HG02798 (cell line): ENCODE measurements around the gene GATB.
A peak's percentile ranks its signal among the peaks of the same experiment; 100 is the strongest.

Source experiments
- ATAC-seq: cut with Tn5 transposase; IDR thresholded peaks from one replicate; pipeline ENCODE4 v1.9.1; 2021; ENCODE audit warnings: mild to moderate bottlenecking; ENCODE audit not compliant: unreplicated experiment, poor library complexity

Gene GATB

GRCh38 chr4:151760712-151761661 lies at the start of gene GATB:
TSS of gene GATB (minus strand) at chr4:151761007. CDS start at chr4:151760982, 25 bp downstream.
- peak; percentile 100 for ATAC-seq

GRCh38 chr4:151810476-151810875 lies 49.7 kb upstream of the GATB start:
- ATAC-seq = no peak

GRCh38 chr4:151809716-151810115 lies 48.9 kb upstream of the GATB start:
- ATAC-seq = no peak

GRCh38 chr4:151808542-151808941 lies 47.7 kb upstream of the GATB start:
- no peak for ATAC-seq

GRCh38 chr4:151808120-151808529 lies 47.3 kb upstream of the GATB start:
- no peak for ATAC-seq

- no peak for ATAC-seq
These were observed 46.4 kb upstream of the GATB start for GRCh38 chr4:151807220-151807619.

- ATAC-seq = no peak
These were observed 45.7 kb upstream of the GATB start for GRCh38 chr4:151806511-151806927.

- no peak for ATAC-seq
These were observed 44.0 kb upstream of the GATB start for GRCh38 chr4:151804821-151805220.

GRCh38 chr4:151804086-151804630 lies 43.4 kb upstream of the GATB start:
- no peak for ATAC-seq

- no peak for ATAC-seq
These were observed 42.4 kb upstream of the GATB start for GRCh38 chr4:151803246-151803645.

- peak; percentile 64 for ATAC-seq
These were observed 41.0 kb upstream of the GATB start for GRCh38 chr4:151801547-151802516.

- no peak for ATAC-seq
These were observed 38.7 kb upstream of the GATB start for GRCh38 chr4:151799417-151800012.

- ATAC-seq = peak; percentile 85
These were observed 38.0 kb upstream of the GATB start for GRCh38 chr4:151798678-151799416.

- no peak for ATAC-seq
These were observed 37.0 kb upstream of the GATB start for GRCh38 chr4:151797853-151798252.

- ATAC-seq = no peak
These were observed 36.3 kb upstream of the GATB start for GRCh38 chr4:151797131-151797530.

GRCh38 chr4:151796106-151796505 lies 35.3 kb upstream of the GATB start:
- ATAC-seq = no peak

GRCh38 chr4:151792995-151793394 lies 32.2 kb upstream of the GATB start:
- ATAC-seq = peak; percentile 53

- ATAC-seq = no peak
These were observed 31.7 kb upstream of the GATB start for GRCh38 chr4:151792530-151792929.

GRCh38 chr4:151788021-151788420 lies 27.2 kb upstream of the GATB start:
- no peak for ATAC-seq

GRCh38 chr4:151786158-151786495 lies 25.3 kb upstream of the GATB start:
- no peak for ATAC-seq
